GM23338 (cell line): Measurements from ENCODE around the gene RBM33. TPM values are rescaled to one million over a fixed set of nuclear protein-coding genes. Genes with fewer than 3 reads are reported as not detected.

Experiments
- ATAC-seq: fragments of 200-7000 bp; cut with Tn5 transposase; 3 replicates; pipeline ENCODE4 v1.9.1; 2020
- DNase-seq: peaks from one replicate; pipeline ENCODE4 v3.0.0-alpha.2; 2015; ENCODE audit warnings: low spot score
- H2AFZ ChIP-seq: fragments of 200-600 bp; sonication (generic); 2 replicates; pipeline ENCODE4 v1.8.0; 2016; ENCODE audit warnings: antibody characterized with exemption, mild to moderate bottlenecking, moderate library complexity
- H3F3A ChIP-seq: fragments of 200-600 bp; sonication (generic); replicated peaks from 2 replicates; pipeline ENCODE4 v1.8.0; 2017; ENCODE audit warnings: antibody characterized with exemption, mixed run types, low read depth
- H3K27ac ChIP-seq: fragments of 200-600 bp; sonication (generic); 2 replicates; pipeline ENCODE4 v1.6.1; 2016; ENCODE audit warnings: low read depth
- H3K27me3 ChIP-seq: fragments of 200-600 bp; sonication (generic); 2 replicates; pipeline ENCODE4 v1.8.0; 2016; ENCODE audit warnings: mild to moderate bottlenecking, mixed run types, moderate library complexity; ENCODE audit not compliant: insufficient read depth
- H3K36me3 ChIP-seq: fragments of 200-600 bp; sonication (generic); 2 replicates; pipeline ENCODE4 v1.8.0; 2016; ENCODE audit warnings: mild to moderate bottlenecking; ENCODE audit not compliant: insufficient read depth
- H3K4me1 ChIP-seq: fragments of 200-600 bp; sonication (generic); 2 replicates; pipeline ENCODE4 v1.8.0; 2016; ENCODE audit warnings: mild to moderate bottlenecking, moderate library complexity; ENCODE audit not compliant: insufficient read depth
- H3K4me2 ChIP-seq: fragments of 200-600 bp; sonication (generic); 2 replicates; pipeline ENCODE4 v1.7.1; 2017; ENCODE audit warnings: mixed run types
- H3K4me3 ChIP-seq: fragments of 200-600 bp; sonication (generic); 2 replicates; pipeline ENCODE4 v1.6.1; 2016; ENCODE audit warnings: mixed run types
- H3K79me2 ChIP-seq: fragments of 200-600 bp; sonication (generic); replicated peaks from 2 replicates; pipeline ENCODE4 v1.8.0; 2017; ENCODE audit warnings: mild to moderate bottlenecking; ENCODE audit not compliant: insufficient read depth
- H3K9me2 ChIP-seq: fragments of 200-600 bp; sonication (generic); 2 replicates; pipeline ENCODE4 v1.8.0; 2017; ENCODE audit not compliant: insufficient read depth
- H4K20me1 ChIP-seq: fragments of 200-600 bp; sonication (generic); replicated peaks from 2 replicates; pipeline ENCODE4 v1.8.0; 2017; ENCODE audit warnings: mild to moderate bottlenecking; ENCODE audit not compliant: insufficient read depth
- H3K27ac Mint-ChIP-seq: 2 replicates; pipeline ENCODE4 v1.8.0; 2020; ENCODE audit warnings: inconsistent platforms, mild to moderate bottlenecking, moderate library complexity, mixed read lengths
- H3K27me3 Mint-ChIP-seq: 3 replicates; pipeline ENCODE4 v1.8.0; 2022; ENCODE audit warnings: low read depth, mild to moderate bottlenecking, moderate library complexity, mixed read lengths, inconsistent platforms; ENCODE audit not compliant: insufficient read depth, poor library complexity
- H3K36me3 Mint-ChIP-seq: 3 replicates; pipeline ENCODE4 v1.8.0; 2021; ENCODE audit warnings: low read depth, mild to moderate bottlenecking, inconsistent platforms, moderate library complexity, mixed read lengths
- H3K4me1 Mint-ChIP-seq: 3 replicates; pipeline ENCODE4 v1.8.0; 2020; ENCODE audit warnings: mild to moderate bottlenecking, inconsistent platforms, mixed read lengths
- H3K4me3 Mint-ChIP-seq: 3 replicates; pipeline ENCODE4 v1.8.0; 2021; ENCODE audit warnings: moderate library complexity, mild to moderate bottlenecking, inconsistent platforms, mixed read lengths
- H3K9me3 Mint-ChIP-seq: 3 replicates; pipeline ENCODE4 v1.8.0; 2020; ENCODE audit warnings: moderate library complexity, mild to moderate bottlenecking, inconsistent platforms, mixed read lengths
- CREB1 ChIP-seq: fragments of 250-450 bp; sonication (Bioruptor Pico); IDR thresholded peaks from 2 replicates; pipeline ENCODE4 v1.5.0; 2020; ENCODE audit warnings: low read depth, mild to moderate bottlenecking, moderate library complexity
- EZH2phosphoT487 ChIP-seq: fragments of 200-600 bp; sonication (generic); IDR thresholded peaks from one replicate; pipeline ENCODE4 v1.8.1; 2018; ENCODE audit warnings: antibody characterized with exemption; ENCODE audit not compliant: unreplicated experiment
- JUNB ChIP-seq: IDR thresholded peaks from one replicate; pipeline ENCODE4 v1.6.1; 2016; ENCODE audit warnings: antibody characterized with exemption; ENCODE audit not compliant: unreplicated experiment
- NANOG ChIP-seq: IDR thresholded peaks from 2 replicates; pipeline ENCODE4 v1.6.1; 2016; ENCODE audit warnings: antibody characterized with exemption, borderline replicate concordance
- POLR2AphosphoS5 ChIP-seq: IDR thresholded peaks from 2 replicates; pipeline ENCODE4 v1.6.1; 2016; ENCODE audit warnings: antibody characterized with exemption, low read depth
- ZNF114 ChIP-seq: fragments of 250-450 bp; sonication (Bioruptor Pico); IDR thresholded peaks from 2 replicates; pipeline ENCODE4 v1.5.0; 2020; ENCODE audit warnings: mild to moderate bottlenecking, moderate library complexity
- ZNF331 ChIP-seq: fragments of 250-450 bp; sonication (Bioruptor Pico); IDR thresholded peaks from 2 replicates; pipeline ENCODE4 v1.5.0; 2020; ENCODE audit warnings: low read depth, mild to moderate bottlenecking, moderate library complexity
- ZNF462 ChIP-seq: fragments of 250-450 bp; sonication (Bioruptor Pico); IDR thresholded peaks from 2 replicates; pipeline ENCODE4 v1.5.0; 2020; ENCODE audit warnings: mild to moderate bottlenecking, moderate library complexity
- polyA plus RNA-seq: library from polyadenylated mRNA; unstranded; fragments of >200 nt; fragmentation: Nextera tagmentation; extraction: Ambion mirVana; gene quantifications from 2 replicates; pipeline ENCODE4 v1.2.1, GENCODE V29; 2016
- total RNA-seq: library from RNA; depleted of rRNA; stranded (reverse); fragments of >200 nt; shearing (Covaris generic); gene quantifications from 2 replicates; pipeline ENCODE4 v1.2.3, GENCODE V29; 2014
- TF ChIP-seq, protein P1 (sequence below): IDR thresholded peaks from 2 replicates; pipeline ENCODE4 v1.6.1; 2016; ENCODE audit warnings: antibody characterized with exemption
- TF ChIP-seq, protein P2 (sequence below), 2 experiments: fragments of 200-600 bp in 1 of 2; sonication (generic) in 1 of 2; conservative IDR thresholded peaks; 2 replicates each; pipeline versions ENCODE4 v1.5.1 to v1.6.1; 2016 to 2017; ENCODE audit warnings: antibody characterized with exemption in 2 of 2, low read depth in 2 of 2, mild to moderate bottlenecking in 2 of 2, moderate library complexity in 1 of 2

The RBM33 gene
- total and polyA plus RNA-seq, 2 experiments from 2014 or later = 47.7 to 94.7 TPM

GRCh38 chr7:155762655-155763054 lies 118.2 kb downstream of the RBM33 start (continued):
- no peak for TF ChIP-seq ZNF462

DNA sequence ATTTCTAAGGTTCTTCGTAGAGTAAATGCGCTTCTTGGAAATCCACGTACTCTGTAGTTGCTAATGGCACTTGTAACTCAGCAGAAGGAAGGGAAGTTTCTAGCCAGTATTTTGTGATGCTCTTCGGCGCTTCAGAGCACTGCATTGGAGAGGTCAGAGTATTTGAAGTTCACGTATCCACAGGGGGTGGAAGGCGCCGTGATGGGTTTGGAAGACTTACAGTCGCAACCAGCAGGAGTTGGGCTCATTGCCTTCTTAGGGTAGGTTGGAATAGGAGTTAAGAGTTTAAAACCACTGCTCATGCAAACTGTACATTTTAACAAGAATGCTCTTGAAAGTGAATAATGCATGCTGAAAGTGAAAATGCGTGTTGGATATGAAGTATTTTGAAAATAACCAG lies 118.7 kb downstream of the RBM33 start:
- Mint-ChIP-seq H3K9me3 (no peaks in the 10 kb centered on the region), H3K4me3 (no peak overlapping the region)
- DNase-seq = no peak
- TF ChIP-seq NANOG = no peak
- TF ChIP-seq ZNF114 = no peak
- TF ChIP-seq, protein P1, sequence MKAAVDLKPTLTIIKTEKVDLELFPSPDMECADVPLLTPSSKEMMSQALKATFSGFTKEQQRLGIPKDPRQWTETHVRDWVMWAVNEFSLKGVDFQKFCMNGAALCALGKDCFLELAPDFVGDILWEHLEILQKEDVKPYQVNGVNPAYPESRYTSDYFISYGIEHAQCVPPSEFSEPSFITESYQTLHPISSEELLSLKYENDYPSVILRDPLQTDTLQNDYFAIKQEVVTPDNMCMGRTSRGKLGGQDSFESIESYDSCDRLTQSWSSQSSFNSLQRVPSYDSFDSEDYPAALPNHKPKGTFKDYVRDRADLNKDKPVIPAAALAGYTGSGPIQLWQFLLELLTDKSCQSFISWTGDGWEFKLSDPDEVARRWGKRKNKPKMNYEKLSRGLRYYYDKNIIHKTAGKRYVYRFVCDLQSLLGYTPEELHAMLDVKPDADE = no peak
- TF ChIP-seq ZNF331 (CRISPR knock-in tag) = no peak
- TF ChIP-seq CREB1 (CRISPR knock-in tag) = no peak
- no peak for TF ChIP-seq JUNB
- TF ChIP-seq, protein P2, sequence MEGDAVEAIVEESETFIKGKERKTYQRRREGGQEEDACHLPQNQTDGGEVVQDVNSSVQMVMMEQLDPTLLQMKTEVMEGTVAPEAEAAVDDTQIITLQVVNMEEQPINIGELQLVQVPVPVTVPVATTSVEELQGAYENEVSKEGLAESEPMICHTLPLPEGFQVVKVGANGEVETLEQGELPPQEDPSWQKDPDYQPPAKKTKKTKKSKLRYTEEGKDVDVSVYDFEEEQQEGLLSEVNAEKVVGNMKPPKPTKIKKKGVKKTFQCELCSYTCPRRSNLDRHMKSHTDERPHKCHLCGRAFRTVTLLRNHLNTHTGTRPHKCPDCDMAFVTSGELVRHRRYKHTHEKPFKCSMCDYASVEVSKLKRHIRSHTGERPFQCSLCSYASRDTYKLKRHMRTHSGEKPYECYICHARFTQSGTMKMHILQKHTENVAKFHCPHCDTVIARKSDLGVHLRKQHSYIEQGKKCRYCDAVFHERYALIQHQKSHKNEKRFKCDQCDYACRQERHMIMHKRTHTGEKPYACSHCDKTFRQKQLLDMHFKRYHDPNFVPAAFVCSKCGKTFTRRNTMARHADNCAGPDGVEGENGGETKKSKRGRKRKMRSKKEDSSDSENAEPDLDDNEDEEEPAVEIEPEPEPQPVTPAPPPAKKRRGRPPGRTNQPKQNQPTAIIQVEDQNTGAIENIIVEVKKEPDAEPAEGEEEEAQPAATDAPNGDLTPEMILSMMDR (conservative IDR thresholded peaks at IDR 0.05; ENCODE audit: low read depth in 2 of 2) = no peak
- no peak for TF ChIP-seq POLR2AphosphoS5
- TF ChIP-seq EZH2phosphoT487 = no peak

More for the DNA sequence above, 118.7 kb downstream of the RBM33 start:
- Histone ChIP-seq H3K9me2 (no peaks in the 10 kb centered on the region), H3F3A (0 out of 2 replicates have a peak, but pooled peaks cover 7% of the 10 kb centered on the region), H2AFZ (no peak overlapping the region), H3K27ac (no peak overlapping the region; the same call in 1 of the 2 replicates), H3K27me3 (no peaks in the 10 kb centered on the region), H3K4me3 (no peak overlapping the region), H3K36me3 (peaks cover 16% of the 10 kb centered on the region), H4K20me1 (peaks cover 45% of the 10 kb centered on the region), H3K4me2 (no peak overlapping the region), H3K79me2 (peaks cover 52% of the 10 kb centered on the region), H3K4me1 (peaks cover 10% of the 10 kb centered on the region)
- Mint-ChIP-seq H3K36me3 (peaks cover 42% of the 10 kb centered on the region), H3K27me3 (peaks cover 5% of the 10 kb centered on the region), H3K4me1 (peaks cover 47% of the 10 kb centered on the region), H3K27ac (no peak overlapping the region)
- ATAC-seq = peak; percentile 17; the same call in 1 of the 3 replicates
